ENCODE results near the gene YBX2. TPM values are rescaled to one million over a fixed set of nuclear protein-coding genes. Genes with fewer than 3 reads are reported as not detected.

YBX2 gene
- not detected in 2 replicates for total RNA-seq

GRCh38 chr17:7294614-7295153 is at the start of gene YBX2:
Gene YBX2 (minus strand): TSS chr17:7294639. CDS start chr17:7294500, 139 bp downstream.

GRCh38 chr17:7336240-7337175 is 42.1 kb upstream of the YBX2 start, which contains the start of gene ACAP1:
Gene ACAP1 (plus strand): TSS chr17:7336529. CDS start chr17:7336735, 206 bp downstream.

GRCh38 chr17:7328840-7329373 is 34.5 kb upstream of the YBX2 start, which contains the start of gene NEURL4:
Gene NEURL4 (minus strand): TSS chr17:7329335. CDS start chr17:7329312, 23 bp downstream.

GRCh38 chr17:7314719-7315569 is 20.5 kb upstream of the YBX2 start, which contains the start of gene GPS2:
Gene GPS2 (minus strand): TSS chr17:7315360. CDS start chr17:7315052, 308 bp downstream.

GRCh38 chr17:7306911-7307685 is 12.7 kb upstream of the YBX2 start, which contains the start of gene EIF5A:
Gene EIF5A (plus strand): TSS chr17:7307628. CDS start chr17:7309636, 2,008 bp downstream.

GRCh38 chr17:7281074-7281952 is 13.1 kb downstream of the YBX2 start, which contains the start of gene SLC2A4:
Gene SLC2A4 (plus strand): TSS chr17:7281718. CDS start chr17:7281935, 217 bp downstream.

GRCh38 chr17:7262192-7262934 is 32.1 kb downstream of the YBX2 start, which contains the start of gene CLDN7:
Gene CLDN7 (minus strand): TSS chr17:7262478. CDS start chr17:7262043, 435 bp downstream.

GRCh38 chr17:7252176-7253043 is 42.0 kb downstream of the YBX2 start, which contains the start of gene ELP5:
Gene ELP5 (plus strand): TSS chr17:7252215. CDS start chr17:7252551, 336 bp downstream.

GRCh38 chr17:7251661-7252175 is 42.7 kb downstream of the YBX2 start, which contains the start of gene CTDNEP1:
Gene CTDNEP1 (minus strand): TSS chr17:7251734. CDS start chr17:7251296, 438 bp downstream.

GRCh38 chr17:7241783-7242716 is 52.4 kb downstream of the YBX2 start, which contains the start of gene GABARAP:
Gene GABARAP (minus strand): TSS chr17:7242449. CDS start chr17:7242330, 119 bp downstream.

GRCh38 chr17:7239091-7240027 is 55.1 kb downstream of the YBX2 start, which contains the start of gene PHF23:
Gene PHF23 (minus strand): TSS chr17:7239457. CDS start chr17:7239279, 178 bp downstream.

